HAP-1 (cell line): ENCODE measurements around the gene ALDH16A1.
"Not testable (repeated sequence)": the region's sequence is repeated elsewhere in the genome, so short reads cannot be mapped to it uniquely, and the experiment has no call there.

ENCODE experiments used
- DNase-seq, 2 experiments: peaks; one replicate each; pipeline ENCODE4 v3.0.0-alpha.2; 2016 to 2020; ENCODE audit warnings: low spot score in 2 of 2
- H3K27me3 ChIP-seq: fragments of 250-450 bp; sonication (Bioruptor Pico); 2 replicates; pipeline ENCODE4 v1.5.1; 2020; ENCODE audit warnings: low read depth, mild to moderate bottlenecking, moderate library complexity
- H3K36me3 ChIP-seq: fragments of 250-450 bp; sonication (Bioruptor Pico); replicated peaks from 2 replicates; pipeline ENCODE4 v1.5.1; 2020; ENCODE audit warnings: mild to moderate bottlenecking
- H3K4me1 ChIP-seq: fragments of 250-450 bp; sonication (Bioruptor Pico); 2 replicates; pipeline ENCODE4 v1.5.1; 2020; ENCODE audit warnings: mild to moderate bottlenecking
- H3K4me3 ChIP-seq: fragments of 250-450 bp; sonication (Bioruptor Pico); 2 replicates; pipeline ENCODE4 v1.5.1; 2020; ENCODE audit warnings: mild to moderate bottlenecking, moderate library complexity
- H3K9me3 ChIP-seq: fragments of 250-450 bp; sonication (Bioruptor Pico); 2 replicates; pipeline ENCODE4 v1.5.1; 2020; ENCODE audit warnings: mild to moderate bottlenecking, moderate library complexity
- in situ Hi-C: fragments of 300-500 bp; cut with MboI; formaldehyde crosslinking; loops from 3 replicates; pipeline ENCODE4 v1.14.3; 2020; ENCODE audit warnings: low sequenced_read_pairs, inconsistent platforms, mixed read lengths

ALDH16A1 gene

DNA sequence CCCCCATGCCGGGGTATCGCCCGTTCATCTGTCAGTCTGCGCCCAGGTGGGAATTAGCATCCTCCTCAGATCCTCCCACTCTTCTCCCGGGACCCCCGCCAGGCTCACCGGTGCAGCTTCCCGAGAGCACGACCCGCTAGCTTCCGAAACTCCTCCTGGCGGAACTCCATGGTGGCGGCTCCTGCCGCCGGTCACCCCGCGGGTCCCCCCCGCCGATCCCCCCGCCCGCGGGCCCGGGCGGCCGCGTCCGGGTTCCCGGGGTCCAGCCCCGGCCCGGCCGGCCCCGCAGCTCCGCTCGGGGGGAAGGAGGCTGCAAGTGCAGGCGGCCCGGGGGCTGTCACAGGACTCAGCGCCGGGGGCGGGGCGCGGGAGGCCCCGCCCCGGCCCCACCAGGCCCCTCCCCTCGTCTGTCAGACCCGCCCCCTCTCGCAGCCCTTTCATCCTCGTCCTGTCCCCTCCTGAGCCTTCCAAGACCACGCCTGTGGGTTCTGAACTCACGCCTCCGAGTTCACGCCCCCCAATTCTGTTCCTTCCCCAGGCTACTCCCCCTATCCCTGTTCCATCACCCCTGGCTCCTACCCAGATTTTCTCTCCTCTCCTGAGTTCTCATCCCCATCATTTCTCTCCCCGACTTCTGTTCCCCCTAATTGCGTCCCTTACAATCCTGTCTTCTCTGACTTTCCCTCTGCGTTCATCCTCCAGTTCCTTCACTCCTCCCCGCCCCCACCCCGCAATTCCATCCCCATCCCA, 11.6 kb upstream of the ALDH16A1 start, which contains the start of gene SLC17A7:
Gene SLC17A7, minus strand, starts transcription at position 318 of the 750 bp plus-strand sequence. Its CDS starts 148 bp downstream, at position 170.
- in situ Hi-C loops, result no loop called here
- Histone ChIP-seq H3K4me3 (peak within 1 kb of the TSS; percentile 26), H3K36me3 (no peaks in the 10 kb centered on the region; the same call in 1 of the 2 replicates), H3K4me1 (peaks cover 11% of the 10 kb centered on the region), H3K27me3 (peaks cover 39% of the 10 kb centered on the region), H3K9me3 (no peaks in the 10 kb centered on the region)
- peak; percentile 59 to 82 for DNase-seq

DNA sequence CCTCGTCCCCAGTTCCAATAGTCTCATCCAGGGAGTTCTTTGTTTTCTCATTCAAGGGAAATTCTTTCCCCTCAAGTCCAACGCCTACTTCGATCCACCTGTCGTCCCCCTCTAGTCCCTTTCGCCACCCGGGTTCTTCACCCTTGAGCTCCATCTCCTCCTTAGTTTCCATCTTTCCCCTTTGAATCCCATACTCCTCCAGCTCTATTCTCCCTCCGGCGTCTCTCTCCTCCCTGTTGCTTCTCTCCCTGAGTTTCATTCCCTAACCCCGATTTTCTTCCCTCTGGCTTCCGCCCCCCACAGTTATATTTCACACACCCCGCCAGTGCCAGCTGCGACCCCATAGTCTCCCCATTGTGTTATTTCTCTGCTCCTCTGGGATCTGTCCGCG, 11.1 kb upstream of the ALDH16A1 start:
- no peaks in the 10 kb centered on the region for H3K9me3 ChIP-seq
- peaks cover 5% of the 10 kb centered on the region for H3K36me3 ChIP-seq
- peaks cover 39% of the 10 kb centered on the region for H3K27me3 ChIP-seq
- in situ Hi-C loops, result no loop called here
- H3K4me1 ChIP-seq, result peaks cover 11% of the 10 kb centered on the region
- no peak for DNase-seq
- peak overlapping the region; percentile 20 for H3K4me3 ChIP-seq

DNA sequence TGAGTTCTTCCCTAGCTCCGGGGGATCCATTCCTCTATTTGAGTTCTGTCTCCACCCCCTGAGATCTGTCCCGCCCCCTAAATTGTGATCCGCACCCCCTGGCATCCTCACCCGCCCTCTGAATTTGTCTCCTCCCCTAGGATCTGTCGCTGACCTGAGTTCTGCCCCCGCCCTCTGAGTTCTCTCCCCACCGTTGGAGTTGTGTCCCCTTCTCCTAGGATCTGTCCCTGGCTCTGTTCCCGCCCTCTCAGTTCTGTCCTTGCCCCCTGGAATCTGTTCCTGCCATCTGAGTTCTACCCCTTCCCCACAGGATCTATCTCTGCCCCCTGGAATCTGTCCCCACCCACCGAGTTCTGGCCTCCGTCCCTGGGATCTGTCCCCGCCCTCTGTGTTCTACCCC, 10.7 kb upstream of the ALDH16A1 start:
- peaks cover 11% of the 10 kb centered on the region for H3K4me1 ChIP-seq
- peaks cover 39% of the 10 kb centered on the region for H3K27me3 ChIP-seq
- in situ Hi-C loops, result no loop called here
- peak in 1 of 2 experiments; percentile 74 for DNase-seq
- H3K36me3 ChIP-seq, result peaks cover 7% of the 10 kb centered on the region
- no peaks in the 10 kb centered on the region for H3K9me3 ChIP-seq
- H3K4me3 ChIP-seq, result peak overlapping the region; percentile 20

DNA sequence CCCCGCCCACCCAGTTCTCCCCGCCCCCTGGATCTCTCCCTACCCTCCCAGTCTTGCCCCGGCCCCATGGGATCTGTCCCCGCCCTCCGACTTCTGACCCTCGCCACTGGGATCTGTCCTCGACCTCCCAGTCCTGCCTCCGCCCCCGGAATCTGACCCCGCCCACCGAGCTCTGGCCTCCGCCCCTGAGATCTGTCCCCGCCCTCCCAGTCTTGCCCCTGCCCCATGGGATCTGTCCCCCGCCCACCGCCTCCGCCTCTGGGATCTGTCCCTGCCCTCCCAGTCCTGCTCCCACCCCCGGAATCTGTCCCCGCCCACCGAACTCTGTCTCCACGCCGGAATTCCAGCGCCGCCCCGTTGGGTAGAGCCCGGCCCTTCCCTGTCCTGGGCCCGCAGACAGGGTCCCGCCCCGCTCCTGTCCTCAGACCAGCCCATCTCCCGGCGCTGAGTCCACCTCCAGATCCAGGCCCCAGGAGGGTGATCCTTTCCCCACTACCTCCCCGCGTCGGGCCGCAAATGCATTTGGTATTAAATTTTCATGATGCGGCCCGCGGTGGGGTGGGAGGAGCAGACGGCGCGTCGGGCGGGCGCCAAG, 10.2 kb upstream of the ALDH16A1 start:
- H3K4me1 ChIP-seq, result peaks cover 11% of the 10 kb centered on the region
- peaks cover 9% of the 10 kb centered on the region for H3K36me3 ChIP-seq
- H3K4me3 ChIP-seq, result peak overlapping the region; percentile 56
- in situ Hi-C loops, result no loop called here
- DNase-seq, result peak; percentile 91 to 100
- no peaks in the 10 kb centered on the region for H3K9me3 ChIP-seq
- H3K27me3 ChIP-seq, result peaks cover 39% of the 10 kb centered on the region

DNA sequence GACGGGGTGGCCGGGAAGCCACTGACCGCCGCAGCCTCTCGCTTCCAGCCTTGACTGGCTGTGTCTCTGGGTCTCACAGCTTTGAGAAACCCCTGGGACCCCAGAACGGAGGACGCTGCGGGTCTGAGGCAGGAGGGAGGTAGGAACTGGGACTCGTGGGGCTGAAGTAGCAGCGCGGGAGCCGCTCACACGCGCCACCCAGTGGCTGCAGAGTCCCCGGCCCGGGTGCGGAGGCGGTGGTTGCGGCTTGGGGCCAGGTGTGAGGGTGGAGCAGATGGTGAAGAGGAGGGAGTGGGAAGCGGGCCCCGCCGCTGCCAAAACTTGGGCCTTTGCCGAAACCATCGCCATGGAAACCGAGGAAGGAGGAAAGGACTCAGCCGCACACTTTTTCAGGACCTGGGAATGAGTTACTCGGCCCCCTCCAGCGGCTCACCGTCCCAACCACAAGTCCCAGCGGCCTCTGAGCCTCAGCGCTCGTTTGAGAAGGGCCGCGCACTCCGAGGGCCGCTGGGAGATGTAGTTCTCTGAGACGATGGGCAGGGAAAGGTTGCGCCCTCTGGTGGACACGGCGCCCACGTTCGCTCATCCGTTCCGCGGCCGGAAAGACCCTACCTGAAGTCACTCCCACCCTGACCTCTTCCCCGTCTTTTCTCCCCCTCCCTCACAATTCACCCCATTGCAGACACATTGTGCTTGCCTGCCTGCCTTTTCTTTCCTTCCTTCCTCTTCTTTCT, 9.5 kb upstream of the ALDH16A1 start:
- in situ Hi-C loops, result no loop called here
- peaks cover 11% of the 10 kb centered on the region for H3K4me1 ChIP-seq
- peaks cover 32% of the 10 kb centered on the region for H3K27me3 ChIP-seq
- peak; percentile 91 to 96 for DNase-seq
- H3K9me3 ChIP-seq, result no peaks in the 10 kb centered on the region
- peaks cover 15% of the 10 kb centered on the region for H3K36me3 ChIP-seq
- H3K4me3 ChIP-seq, result peak overlapping the region; percentile 56

DNA sequence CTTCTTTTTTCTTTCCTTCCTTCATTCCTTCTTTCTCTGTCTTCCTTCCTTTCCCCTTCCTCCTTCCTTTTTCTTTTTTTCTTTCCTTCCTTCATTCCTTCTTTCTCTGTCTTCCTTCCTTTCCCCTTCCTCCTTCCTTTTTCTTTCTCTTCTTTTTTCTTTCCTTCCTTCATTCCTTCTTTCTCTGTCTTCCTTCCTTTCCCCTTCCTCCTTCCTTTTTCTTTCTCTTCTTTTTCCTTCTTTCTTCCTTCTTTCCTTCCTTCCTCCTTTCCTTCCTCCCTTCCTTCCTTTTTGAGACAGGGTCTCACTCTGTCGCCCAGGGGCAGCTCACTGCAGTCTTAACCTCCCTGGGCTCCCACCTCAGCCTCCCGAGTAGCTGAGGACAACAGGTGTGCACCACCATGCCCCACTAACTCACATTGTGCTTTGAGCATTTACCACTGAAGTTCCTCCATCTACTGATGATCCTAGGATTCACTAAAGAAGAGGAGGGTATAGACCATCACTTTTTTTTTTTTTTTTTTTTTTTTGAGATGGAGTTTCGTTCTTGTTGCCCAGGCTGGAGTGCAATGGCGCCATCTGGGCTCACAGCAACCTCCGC, 8.8 kb upstream of the ALDH16A1 start:
- in situ Hi-C loops, DNase-seq, H3K9me3 ChIP-seq, H3K4me3 ChIP-seq: not testable (repeated sequence)
- Histone ChIP-seq H3K36me3 (peaks cover 22% of the 10 kb centered on the region), H3K4me1 (peaks cover 11% of the 10 kb centered on the region), H3K27me3 (peaks cover 26% of the 10 kb centered on the region)

DNA sequence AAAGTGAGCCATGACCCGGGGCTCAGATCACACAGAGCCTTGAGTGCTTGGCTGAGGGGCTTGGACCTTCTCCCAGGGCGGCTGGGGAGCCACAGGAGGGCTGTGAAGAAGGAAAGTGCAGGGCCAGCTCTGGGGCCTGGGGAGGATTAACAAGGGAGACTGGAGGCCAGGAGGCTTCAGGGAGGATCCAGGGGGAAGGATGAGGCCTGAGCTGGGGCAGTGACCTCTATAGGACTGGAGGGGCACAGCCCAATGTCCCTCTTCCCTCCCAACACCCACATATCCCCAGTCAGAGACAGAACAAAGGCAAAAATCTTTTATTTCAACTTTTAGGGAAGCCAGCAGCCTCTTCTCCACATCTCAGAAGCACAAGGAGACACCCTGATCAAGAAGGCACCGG, 7.0 kb upstream of the ALDH16A1 start:
- Histone ChIP-seq H3K9me3 (no peaks in the 10 kb centered on the region), H3K27me3 (peaks cover 10% of the 10 kb centered on the region), H3K4me3 (no peak overlapping the region), H3K36me3 (peaks cover 33% of the 10 kb centered on the region), H3K4me1 (peaks cover 7% of the 10 kb centered on the region)
- no peak for DNase-seq
- in situ Hi-C loops, result no loop called here

DNA sequence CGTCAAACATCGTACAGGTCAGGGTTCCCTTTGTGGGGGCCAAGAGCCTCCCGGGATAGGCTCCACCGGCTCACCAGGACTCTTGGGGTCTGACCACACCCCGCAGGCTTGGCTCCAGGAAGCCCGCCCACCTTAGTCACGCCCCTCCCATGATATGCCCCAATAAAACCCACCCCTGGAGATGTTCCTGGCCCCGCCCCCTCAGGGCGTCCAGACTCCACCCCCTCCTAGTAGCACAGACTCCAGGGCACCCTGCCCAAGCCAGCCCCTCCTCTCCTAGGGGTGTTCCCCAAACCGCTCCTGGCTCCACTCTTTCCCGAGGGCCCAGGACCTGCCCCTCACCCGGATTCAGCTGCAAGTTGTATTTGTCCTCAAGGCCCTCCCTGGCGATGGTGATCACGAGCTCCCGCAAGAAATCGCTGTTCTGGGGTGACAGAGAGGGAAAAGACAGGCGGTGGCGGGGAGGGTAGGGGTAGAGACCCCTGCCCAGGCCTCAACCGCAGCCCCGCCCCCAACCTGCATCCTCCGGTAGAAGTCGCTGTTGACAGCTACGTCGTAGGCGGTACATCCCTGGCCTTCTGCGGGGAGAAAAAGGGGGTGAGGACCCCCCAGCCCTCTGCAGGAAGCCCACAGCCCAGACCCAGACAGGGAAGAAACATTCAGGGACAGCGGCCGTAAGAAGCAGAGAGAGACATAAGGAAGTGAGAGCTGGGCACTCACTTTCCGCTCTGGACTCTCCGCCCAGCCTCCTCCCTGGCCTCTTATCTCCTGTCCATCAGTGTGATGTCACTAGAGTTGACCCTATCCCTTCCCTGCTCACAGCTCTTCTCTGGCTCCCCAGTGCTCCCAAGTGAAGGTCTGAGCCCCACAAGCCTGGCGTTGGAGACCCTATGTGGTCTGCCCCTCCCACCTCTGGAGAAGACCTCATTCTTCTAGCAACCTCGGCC, 5.3 kb upstream of the ALDH16A1 start:
- no peaks in the 10 kb centered on the region for H3K9me3 ChIP-seq
- H3K4me1 ChIP-seq, result no peaks in the 10 kb centered on the region
- peak; percentile 42 to 83 for DNase-seq
- no peak overlapping the region for H3K4me3 ChIP-seq
- H3K27me3 ChIP-seq, result no peaks in the 10 kb centered on the region
- H3K36me3 ChIP-seq, result peaks cover 33% of the 10 kb centered on the region
- in situ Hi-C loops, result no loop called here

DNA sequence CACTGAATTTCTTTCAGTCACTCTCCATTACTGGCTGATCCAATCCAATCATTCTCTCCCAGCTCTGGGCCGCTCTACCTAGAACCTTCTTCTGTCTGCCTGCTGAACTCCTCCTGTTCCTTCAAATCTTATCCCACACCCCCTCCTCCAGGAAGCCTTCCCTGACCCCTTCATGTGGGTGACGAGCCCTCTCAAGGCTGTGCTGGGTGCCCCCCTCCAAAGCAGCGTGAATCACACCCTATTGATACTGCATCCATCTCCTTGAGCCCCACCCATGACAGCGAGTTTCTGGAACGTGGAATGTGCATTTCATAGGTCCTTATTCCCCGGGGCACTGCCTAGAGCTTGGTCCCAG, 4.6 kb upstream of the ALDH16A1 start:
- no peak overlapping the region for H3K4me3 ChIP-seq
- no peaks in the 10 kb centered on the region for H3K9me3 ChIP-seq
- no peaks in the 10 kb centered on the region for H3K4me1 ChIP-seq
- H3K27me3 ChIP-seq, result no peaks in the 10 kb centered on the region
- in situ Hi-C loops, result no loop called here
- DNase-seq, result no peak
- peaks cover 33% of the 10 kb centered on the region for H3K36me3 ChIP-seq

DNA sequence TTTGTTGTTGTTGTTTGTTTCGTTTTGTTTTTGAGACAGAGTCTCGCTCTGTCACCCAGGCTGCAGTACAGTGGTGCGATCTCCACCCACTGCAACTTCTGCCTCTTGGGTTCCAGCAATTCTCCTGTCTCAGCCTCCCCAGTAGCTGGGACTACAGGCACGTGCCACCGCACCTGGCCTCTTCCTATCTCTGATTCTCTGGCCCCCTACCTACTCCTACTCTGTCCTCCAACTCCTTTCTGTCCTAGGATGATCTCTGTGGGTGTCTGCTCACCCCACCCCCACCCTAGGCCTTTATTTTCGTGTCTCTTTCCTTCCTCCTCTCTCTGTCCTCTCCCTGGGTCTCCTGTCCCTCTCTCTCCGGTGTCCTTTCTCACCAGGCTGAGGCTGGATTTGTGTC, 2.6 kb upstream of the ALDH16A1 start:
- Histone ChIP-seq H3K4me3 (peak overlapping the region; percentile 79), H3K4me1 (peaks cover 3% of the 10 kb centered on the region; the same call in 1 of the 2 replicates), H3K36me3 (peaks cover 33% of the 10 kb centered on the region), H3K9me3 (no peaks in the 10 kb centered on the region), H3K27me3 (no peaks in the 10 kb centered on the region)
- in situ Hi-C loops, result no loop called here
- no peak for DNase-seq

DNA sequence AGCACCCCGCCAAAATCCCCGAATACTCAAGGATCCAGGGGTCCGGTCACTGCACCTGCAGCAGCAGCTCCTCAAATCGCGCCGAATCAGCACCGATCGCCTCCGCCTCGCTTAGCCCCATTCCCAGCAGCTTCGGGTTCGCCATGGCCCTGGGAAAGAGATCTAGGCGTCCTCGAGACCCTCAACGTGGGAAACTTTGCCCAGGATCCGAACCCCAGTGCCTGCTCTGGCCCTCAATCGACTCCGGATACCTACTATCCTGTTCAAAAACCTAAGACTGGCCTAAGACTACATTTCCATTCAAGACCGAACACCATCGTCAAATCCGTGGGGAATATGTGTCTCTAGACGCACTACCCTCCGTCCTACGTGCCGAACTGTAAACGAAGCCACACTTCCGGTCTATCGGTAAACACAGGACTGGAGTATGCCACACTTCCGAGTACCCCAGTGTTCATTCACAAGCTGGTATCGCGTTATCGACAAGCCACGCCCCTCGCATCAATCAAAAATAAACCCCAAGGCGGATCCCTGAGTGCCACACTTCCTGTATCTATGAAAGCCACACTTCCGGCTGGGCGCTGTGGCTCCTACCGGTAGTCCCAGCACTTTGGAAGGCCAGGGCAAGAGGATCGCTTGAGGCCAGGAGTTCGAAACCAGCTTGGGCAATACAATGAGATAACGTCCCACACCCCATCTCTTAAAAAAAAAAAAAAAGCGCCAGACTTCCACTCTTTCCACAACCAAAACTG, 1.4 kb upstream of the ALDH16A1 start, which contains the start of gene PIH1D1:
Gene PIH1D1, minus strand, starts transcription at position 385 of the 752 bp plus-strand sequence. Its CDS starts 240 bp downstream, at position 145.
- Histone ChIP-seq H3K4me1 (peaks cover 3% of the 10 kb centered on the region; the same call in 1 of the 2 replicates), H3K4me3 (peak within 1 kb of the TSS; percentile 90), H3K36me3 (peaks cover 32% of the 10 kb centered on the region), H3K27me3 (no peaks in the 10 kb centered on the region), H3K9me3 (no peaks in the 10 kb centered on the region)
- in situ Hi-C loops, result no loop called here
- DNase-seq, result peak; percentile 98

DNA sequence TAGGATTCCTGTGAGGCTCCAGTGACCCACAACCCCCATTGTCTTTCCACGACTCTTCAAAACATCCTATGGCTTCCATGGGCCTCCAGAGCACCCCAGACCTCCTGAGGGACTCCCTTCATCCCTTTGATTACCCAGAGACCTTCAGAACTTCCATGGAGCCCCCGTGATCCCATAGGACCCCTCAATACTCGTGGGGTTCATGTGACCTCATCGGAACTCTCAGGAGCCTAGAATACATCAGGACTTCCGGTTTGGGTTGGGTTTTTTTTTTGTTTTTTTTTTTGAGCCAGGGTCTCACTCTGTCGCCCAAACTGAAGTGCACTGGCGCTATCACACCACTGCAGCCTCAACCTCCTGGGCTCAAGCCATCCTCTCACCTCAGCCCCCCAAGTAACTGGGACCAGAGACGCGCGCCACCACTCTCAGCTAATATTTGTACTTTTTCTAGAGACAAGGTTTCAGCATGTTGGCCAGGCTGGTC, 774 bp downstream of the ALDH16A1 start:
- DNase-seq, result no peak
- peak overlapping the region; percentile 90 for H3K4me3 ChIP-seq
- no peaks in the 10 kb centered on the region for H3K9me3 ChIP-seq
- peaks cover 15% of the 10 kb centered on the region for H3K36me3 ChIP-seq
- no peaks in the 10 kb centered on the region for H3K27me3 ChIP-seq
- in situ Hi-C loops, result no loop called here
- H3K4me1 ChIP-seq, result peaks cover 3% of the 10 kb centered on the region; the same call in 1 of the 2 replicates
